ENCODE results near the gene NPAS3.

GRCh38 chr14:33455654-33456345 is 517.1 kb downstream of the NPAS3 start:
- TF ChIP-seq POLR2A (IDR thresholded peaks at IDR 0.05) (no peak), EP300 (IDR thresholded peaks at IDR 0.05) (no peak), POLR2AphosphoS5 (IDR thresholded peaks at IDR 0.05) (no peak), CTCF (IDR thresholded peaks at IDR 0.05) (no peak)
